ENCODE data around the gene ARMCX5.

The ARMCX5 gene

GRCh38 chrX:102599084-102599950, at the start of gene ARMCX5:
Gene ARMCX5, plus strand, starts transcription at chrX:102599515. Its CDS starts 2,627 bp downstream, at chrX:102602142.
- Histone ChIP-seq H3K36me3 (ENCODE audit: control insufficient read depth, insufficient read depth, low read length) (no peaks in the 10 kb centered on the region), H3K27me3 (replicated peaks; ENCODE audit: control insufficient read depth, insufficient read depth, low read length) (no peaks in the 10 kb centered on the region), H3K4me3 (replicated peaks; ENCODE audit: low read depth, low read length) (peak within 1 kb of the TSS; percentile 61)
- DNase-seq (ENCODE audit: extremely low read depth, insufficient read length), result peak; percentile 65
- TF ChIP-seq, protein P1, sequence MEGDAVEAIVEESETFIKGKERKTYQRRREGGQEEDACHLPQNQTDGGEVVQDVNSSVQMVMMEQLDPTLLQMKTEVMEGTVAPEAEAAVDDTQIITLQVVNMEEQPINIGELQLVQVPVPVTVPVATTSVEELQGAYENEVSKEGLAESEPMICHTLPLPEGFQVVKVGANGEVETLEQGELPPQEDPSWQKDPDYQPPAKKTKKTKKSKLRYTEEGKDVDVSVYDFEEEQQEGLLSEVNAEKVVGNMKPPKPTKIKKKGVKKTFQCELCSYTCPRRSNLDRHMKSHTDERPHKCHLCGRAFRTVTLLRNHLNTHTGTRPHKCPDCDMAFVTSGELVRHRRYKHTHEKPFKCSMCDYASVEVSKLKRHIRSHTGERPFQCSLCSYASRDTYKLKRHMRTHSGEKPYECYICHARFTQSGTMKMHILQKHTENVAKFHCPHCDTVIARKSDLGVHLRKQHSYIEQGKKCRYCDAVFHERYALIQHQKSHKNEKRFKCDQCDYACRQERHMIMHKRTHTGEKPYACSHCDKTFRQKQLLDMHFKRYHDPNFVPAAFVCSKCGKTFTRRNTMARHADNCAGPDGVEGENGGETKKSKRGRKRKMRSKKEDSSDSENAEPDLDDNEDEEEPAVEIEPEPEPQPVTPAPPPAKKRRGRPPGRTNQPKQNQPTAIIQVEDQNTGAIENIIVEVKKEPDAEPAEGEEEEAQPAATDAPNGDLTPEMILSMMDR (IDR thresholded peaks at IDR 0.05; ENCODE audit: insufficient read depth, low read length, poor library complexity, severe bottlenecking), result no peak

DNA sequence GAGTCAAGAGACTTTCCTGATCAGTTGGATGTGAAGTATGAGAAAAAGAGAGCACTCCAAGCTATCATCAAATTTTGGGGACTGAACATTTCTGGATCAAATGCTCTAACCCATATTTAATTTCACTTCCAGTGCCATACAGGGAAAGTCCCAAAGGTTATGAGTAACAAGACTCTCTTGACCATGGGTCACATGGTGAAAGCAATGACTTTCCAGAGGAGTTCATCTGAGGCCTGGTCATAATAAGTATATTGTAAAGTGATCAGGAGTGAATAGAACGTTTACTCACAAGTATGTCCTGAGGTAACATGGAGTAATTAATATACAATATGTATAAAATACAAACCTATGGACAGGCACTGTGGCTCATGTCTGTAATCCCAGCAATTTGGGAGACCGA, 40.7 kb upstream of the ARMCX5 start:
- no peak for DNase-seq (ENCODE audit: extremely low read depth, insufficient read length)
- no peaks in the 10 kb centered on the region for H3K36me3 ChIP-seq (ENCODE audit: control insufficient read depth, insufficient read depth, low read length)
- TF ChIP-seq, protein P1 (IDR thresholded peaks at IDR 0.05; ENCODE audit: insufficient read depth, low read length, poor library complexity, severe bottlenecking), result no peak
- H3K27me3 ChIP-seq (replicated peaks; ENCODE audit: control insufficient read depth, insufficient read depth, low read length), result no peaks in the 10 kb centered on the region
- H3K4me3 ChIP-seq (replicated peaks; ENCODE audit: low read depth, low read length), result no peak overlapping the region

GRCh38 chrX:102560423-102561068, 38.8 kb upstream of the ARMCX5 start:
- Histone ChIP-seq H3K36me3 (ENCODE audit: control insufficient read depth, insufficient read depth, low read length) (no peaks in the 10 kb centered on the region), H3K27me3 (replicated peaks; ENCODE audit: control insufficient read depth, insufficient read depth, low read length) (no peaks in the 10 kb centered on the region; the same call in 1 of the 2 replicates)
- TF ChIP-seq, protein P1 (IDR thresholded peaks at IDR 0.05; ENCODE audit: insufficient read depth, low read length, poor library complexity, severe bottlenecking), result no peak

GRCh38 chrX:102580891-102581290, 18.4 kb upstream of the ARMCX5 start:
- TF ChIP-seq, protein P1 (IDR thresholded peaks at IDR 0.05; ENCODE audit: insufficient read depth, low read length, poor library complexity, severe bottlenecking), result no peak
- Histone ChIP-seq H3K4me3 (replicated peaks; ENCODE audit: low read depth, low read length) (no peak overlapping the region), H3K36me3 (ENCODE audit: control insufficient read depth, insufficient read depth, low read length) (no peaks in the 10 kb centered on the region), H3K27me3 (replicated peaks; ENCODE audit: control insufficient read depth, insufficient read depth, low read length) (no peaks in the 10 kb centered on the region)
- no peak for DNase-seq (ENCODE audit: extremely low read depth, insufficient read length)

More at GRCh38 chrX:102560423-102561068, 38.8 kb upstream of the ARMCX5 start:
- no peak overlapping the region for H3K4me3 ChIP-seq (replicated peaks; ENCODE audit: low read depth, low read length)
- no peak for DNase-seq (ENCODE audit: extremely low read depth, insufficient read length)

DNA sequence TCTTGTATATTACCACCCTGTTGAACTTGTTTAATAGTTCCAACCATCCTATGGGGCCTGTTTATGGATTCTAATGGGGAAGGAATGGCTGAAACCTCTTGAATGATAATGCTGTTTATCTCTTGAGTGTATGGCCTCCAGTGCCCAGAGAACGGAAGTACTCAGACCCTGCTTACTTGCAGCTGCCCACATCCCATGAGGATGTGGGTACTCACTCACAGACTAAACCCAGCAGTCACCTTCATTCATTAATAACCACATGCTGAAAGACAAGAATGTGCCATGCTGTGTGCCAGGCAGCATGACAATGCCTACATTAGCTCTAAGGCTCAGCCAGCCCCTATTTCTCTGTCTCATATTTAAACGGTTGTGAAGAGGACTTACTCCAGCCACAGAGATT, 5.9 kb upstream of the ARMCX5 start:
- Histone ChIP-seq H3K4me3 (replicated peaks; ENCODE audit: low read depth, low read length) (no peak overlapping the region), H3K36me3 (ENCODE audit: control insufficient read depth, insufficient read depth, low read length) (no peaks in the 10 kb centered on the region), H3K27me3 (replicated peaks; ENCODE audit: control insufficient read depth, insufficient read depth, low read length) (no peaks in the 10 kb centered on the region)
- DNase-seq (ENCODE audit: extremely low read depth, insufficient read length), result no peak
- TF ChIP-seq, protein P1 (IDR thresholded peaks at IDR 0.05; ENCODE audit: insufficient read depth, low read length, poor library complexity, severe bottlenecking), result no peak
